ENCODE measurements around the gene GAS2.

The GAS2 gene

DNA sequence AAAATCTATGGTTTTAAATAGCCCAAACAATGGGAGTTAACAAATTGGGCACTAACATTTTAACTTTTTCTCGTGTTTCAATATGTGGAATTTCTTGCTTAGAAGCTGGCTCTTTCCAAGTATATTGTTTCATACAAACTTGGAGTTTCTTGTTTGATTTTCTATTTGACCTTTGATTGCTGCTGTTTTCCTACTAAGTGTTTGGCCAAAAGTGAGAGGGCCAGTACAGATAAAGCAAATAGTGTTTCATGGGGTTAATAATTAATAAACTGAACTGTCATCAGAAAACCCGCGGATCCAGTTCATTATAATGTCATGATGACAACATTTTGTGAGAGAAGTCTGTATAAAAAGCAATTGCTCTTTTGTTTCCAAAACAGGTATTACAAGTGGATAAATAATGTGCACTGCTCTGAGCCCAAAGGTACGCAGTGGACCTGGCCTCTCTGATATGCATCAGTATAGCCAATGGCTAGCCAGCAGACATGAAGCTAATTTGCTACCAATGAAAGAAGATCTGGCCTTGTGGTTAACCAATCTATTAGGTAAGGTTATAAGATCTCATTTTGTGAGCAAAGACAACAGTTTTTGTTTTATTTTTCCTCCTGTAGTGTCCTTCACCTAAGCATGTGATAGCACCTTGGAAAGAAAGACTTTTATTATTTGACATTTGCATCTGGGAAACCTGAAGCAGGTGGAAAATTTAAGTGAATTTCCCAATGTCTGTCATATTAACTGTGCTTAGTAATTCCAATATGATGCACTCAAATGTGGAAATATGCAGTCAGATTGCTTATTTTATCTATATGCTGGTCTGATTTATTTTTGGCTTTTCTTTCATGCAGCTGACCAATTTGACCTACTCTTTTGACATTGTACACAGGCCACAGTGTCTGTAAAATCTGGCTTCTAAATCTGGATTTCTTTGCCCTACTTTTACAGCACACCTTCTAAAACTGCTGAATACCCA lies 8.3 kb downstream of the GAS2 start:
- no peak for DNase-seq

GRCh38 chr11:22677153-22677903 lies 10.9 kb downstream of the GAS2 start:
- no peak for DNase-seq

GRCh38 chr11:22680628-22681027 lies 14.2 kb downstream of the GAS2 start:
- DNase-seq: no peak

DNA sequence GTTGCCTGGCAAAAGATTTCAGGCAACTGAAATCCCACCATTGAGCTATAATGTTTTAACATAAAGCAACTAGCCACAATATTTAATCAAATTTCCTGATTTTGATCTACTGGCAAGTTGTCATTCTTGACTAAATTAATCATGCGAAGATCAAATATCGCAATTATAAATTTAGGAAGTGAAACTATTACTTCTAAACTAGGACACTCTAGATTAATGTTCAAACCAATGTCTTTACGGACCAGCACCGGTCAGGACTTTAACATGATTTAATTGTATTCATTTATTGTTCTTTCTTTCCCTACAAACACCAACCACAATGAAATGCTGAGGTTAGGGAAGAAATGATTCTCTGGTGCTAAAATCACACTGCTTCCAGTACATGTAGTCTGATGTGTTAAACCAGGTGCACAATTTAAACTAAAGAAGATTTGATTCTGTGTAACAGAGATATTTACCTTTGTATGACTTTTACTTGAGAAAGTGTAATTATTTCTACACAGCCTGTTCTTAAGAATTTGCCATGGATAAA lies 14.9 kb downstream of the GAS2 start:
- no peak for DNase-seq

- DNase-seq: no peak
These were observed 17.7 kb downstream of the GAS2 start for GRCh38 chr11:22684082-22684481.

GRCh38 chr11:22685111-22685510 lies 18.7 kb downstream of the GAS2 start:
- no peak for DNase-seq

DNA sequence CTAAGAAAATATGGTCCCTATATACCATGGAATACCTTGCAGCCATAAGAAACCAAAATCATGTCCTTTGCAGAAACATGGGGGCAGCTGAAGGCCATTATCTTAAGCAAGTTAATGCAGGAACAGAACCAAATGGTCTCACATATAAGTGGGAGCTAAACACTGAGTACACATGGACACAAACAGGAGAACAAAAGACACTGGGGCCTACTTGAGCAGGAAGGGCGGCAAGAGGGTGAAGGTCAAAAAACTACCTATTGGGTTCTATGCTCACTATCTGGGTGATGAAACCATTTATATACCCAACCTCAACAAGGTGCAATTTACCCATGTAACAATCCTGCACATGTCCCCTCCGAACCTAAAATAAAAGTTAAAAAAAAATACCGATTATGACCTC lies 22.5 kb downstream of the GAS2 start:
- DNase-seq: no peak

DNA sequence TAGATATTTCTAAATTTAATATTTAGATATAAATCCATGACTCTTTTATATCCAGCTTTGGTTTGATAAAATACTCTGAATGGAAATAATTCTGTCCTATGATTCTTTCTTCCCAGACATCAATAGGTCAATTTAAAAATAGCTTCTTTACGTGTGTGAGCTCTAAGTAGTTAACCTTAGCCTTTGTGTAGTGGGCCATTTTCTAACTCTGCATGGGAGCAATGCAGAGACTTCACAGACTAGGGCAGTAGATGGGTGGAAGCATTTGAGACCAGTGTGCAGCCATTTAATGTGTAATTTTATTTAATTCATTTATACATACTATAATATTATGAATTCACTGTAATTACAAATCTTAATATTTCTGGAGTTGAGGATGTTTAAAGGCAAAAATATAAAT lies 23.8 kb downstream of the GAS2 start:
- DNase-seq: no peak

- DNase-seq: no peak
These were observed 24.5 kb downstream of the GAS2 start for GRCh38 chr11:22690871-22691270.

GRCh38 chr11:22699388-22699787 lies 33.0 kb downstream of the GAS2 start:
- DNase-seq: no peak

DNA sequence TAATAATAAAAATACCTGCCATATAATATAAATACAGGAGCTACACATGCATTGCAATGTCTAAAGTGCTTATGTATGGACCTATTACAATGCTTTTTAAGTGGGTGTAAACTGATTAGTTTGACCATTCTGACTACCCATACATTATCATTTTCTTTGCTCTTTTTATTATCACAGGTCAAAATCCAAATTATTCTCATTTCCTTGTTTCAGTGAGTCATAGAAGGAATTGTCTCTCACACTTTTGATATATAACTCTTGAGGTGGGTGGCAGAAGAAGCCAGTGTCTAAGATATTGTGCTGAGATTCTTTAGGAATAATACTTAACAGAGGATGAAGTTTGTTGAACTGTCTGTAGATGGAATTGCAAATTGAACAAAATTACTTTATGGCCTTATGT lies 35.6 kb downstream of the GAS2 start:
- DNase-seq: no peak

DNA sequence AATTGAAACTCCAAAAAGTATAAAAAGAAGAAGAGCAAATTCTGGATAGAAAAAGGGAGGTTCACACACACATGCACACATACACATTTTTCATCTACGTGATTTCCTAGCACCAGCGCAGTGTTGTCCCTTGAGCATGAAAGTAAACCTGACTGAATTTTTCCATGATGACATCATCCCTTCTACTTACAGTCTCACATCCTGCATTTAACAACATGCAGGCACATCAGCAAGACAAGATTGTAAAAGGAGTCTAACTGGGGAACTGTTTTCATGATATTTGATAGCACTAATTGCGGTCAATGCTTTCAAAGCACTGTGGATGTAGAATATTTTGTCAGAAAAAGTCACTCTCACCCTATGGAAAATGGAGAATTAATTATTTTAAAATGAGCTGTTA lies 36.6 kb downstream of the GAS2 start:
- no peak for DNase-seq

GRCh38 chr11:22703591-22703990 lies 37.2 kb downstream of the GAS2 start:
- DNase-seq: no peak

DNA sequence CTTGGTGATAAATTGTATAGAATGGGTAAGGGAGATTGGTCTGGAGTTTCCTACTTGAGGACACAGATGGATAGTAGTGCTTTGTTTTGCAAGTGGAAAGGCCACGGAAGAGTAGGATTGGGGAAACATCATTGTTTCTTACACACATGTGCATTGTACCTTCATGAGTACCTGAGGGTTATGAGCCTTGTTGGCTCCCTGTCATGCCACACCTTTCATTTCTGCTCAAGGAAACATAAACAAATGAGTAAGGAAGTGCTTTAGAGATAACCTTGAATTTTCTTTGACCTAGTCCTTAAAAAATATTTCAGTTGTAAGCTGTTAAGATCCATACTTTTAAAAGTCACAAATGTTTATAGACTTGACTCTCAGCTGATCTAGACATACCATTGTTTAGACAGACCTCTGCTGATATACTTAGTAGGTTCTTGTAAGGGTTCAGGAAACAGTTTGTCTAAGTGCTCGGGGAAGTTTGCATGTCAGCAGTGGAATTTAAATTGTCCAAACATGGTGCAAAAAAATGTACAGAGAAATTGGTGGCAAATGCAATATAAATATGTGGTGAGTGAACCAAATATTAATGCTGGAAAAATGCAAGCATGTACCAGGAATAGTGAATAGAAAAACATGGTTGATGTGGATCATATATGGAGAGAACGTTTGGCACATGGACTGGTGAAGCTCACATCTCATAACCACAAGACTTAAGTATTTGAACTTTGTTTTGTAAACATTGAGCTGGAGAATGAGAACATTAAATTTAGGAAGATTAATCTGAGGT lies 40.9 kb downstream of the GAS2 start:
- DNase-seq: no peak

DNA sequence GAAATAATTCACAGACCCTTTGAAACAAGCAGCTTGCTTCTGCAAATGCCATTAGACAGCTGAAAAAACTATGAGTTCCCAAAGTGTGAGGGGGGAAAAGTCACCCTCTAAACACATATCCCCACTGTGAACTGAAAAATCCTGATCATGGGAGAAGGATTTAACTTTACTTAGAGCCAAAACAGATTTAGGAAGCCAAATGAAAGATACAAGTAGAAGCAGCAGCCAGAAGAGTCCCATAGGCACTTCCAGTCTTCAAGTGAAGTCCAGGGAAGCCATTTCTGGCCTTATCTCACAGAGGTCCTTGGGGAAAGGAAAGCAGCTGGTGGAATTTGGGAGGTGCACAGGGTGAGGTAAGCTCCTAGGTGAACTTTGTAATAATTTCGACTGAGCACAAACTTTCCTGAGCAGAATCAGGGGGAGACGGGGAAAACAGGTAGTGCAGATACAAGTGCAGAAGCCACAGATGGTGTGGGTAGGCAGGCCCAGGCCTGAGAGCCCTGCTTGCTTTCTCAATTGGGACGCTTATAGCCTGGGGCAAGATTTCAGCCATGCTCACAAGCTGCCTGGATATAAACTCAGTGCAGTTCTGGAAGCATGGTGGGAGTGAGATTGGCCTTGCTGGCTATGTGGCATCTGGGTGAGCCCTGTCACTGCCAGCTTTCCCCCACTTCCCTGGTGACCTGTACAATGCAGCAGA lies 44.8 kb downstream of the GAS2 start:
- no peak for DNase-seq

- no peak for DNase-seq
These were observed 45.5 kb downstream of the GAS2 start for GRCh38 chr11:22711880-22712279.

- DNase-seq: no peak
These were observed 46.9 kb downstream of the GAS2 start for GRCh38 chr11:22713336-22713735.

GRCh38 chr11:22715971-22716370 lies 49.6 kb downstream of the GAS2 start:
- no peak for DNase-seq

DNA sequence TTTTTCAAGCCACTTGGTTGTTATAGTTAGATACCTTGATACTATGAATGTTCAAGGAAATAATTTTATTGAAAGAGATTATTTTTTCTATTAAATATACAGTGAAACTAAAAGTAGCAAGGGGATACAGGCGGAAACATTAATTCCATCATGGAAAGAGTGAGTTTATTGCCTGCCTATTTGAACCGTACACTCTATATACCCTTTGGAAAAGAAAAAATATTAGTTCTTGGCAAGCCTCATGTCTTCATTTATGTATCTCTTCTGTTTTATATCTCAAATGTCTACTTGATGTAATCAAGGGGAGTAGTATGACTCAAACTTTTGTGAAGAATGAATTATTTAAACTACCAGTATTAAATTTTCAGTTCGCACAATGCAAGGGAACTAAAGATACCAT lies 54.0 kb downstream of the GAS2 start:
- DNase-seq: no peak

GRCh38 chr11:22723274-22723673 lies 56.9 kb downstream of the GAS2 start:
- no peak for DNase-seq

DNA sequence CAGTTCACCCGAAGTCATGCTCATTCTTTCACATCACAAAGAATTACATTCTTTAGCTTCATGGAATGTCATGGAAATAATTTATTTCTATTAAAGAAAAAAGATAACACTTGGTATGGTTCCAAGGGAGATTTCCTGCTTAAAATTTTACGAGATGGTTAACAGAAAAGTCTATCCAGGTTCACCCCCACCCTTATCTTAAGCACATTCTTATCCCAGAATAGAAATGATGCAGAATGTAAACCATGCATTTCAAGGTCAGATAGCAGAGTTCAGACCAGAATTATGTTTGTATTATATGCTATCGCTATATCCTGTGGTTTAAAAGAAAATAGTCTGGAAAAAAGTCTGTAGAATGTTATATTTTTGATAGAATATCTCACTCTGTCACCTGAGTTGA lies 58.7 kb downstream of the GAS2 start:
- no peak for DNase-seq

- no peak for DNase-seq
These were observed 62.4 kb downstream of the GAS2 start for GRCh38 chr11:22728600-22729389.

All from stimulated activated CD4-positive, alpha-beta T cell treated with anti-CD3 and anti-CD28 coated beads, Interleukin-2, amount 100 ng/mL, for 24 hours (primary cell).